Measurements from ENCODE around the gene INCA1.

The INCA1 gene

GRCh38 chr17:4959261-4959965 lies 37.9 kb downstream of the INCA1 start:
- Histone ChIP-seq H3K9me2 (ENCODE audit: low read depth, low read length) (no peaks in the 10 kb centered on the region), H4K20me1 (ENCODE audit: insufficient read depth, low read length) (no peaks in the 10 kb centered on the region), H3K79me2 (ENCODE audit: insufficient read depth, low read length) (no peaks in the 10 kb centered on the region), H3K4me3 (ENCODE audit: low read depth, low read length, poor library complexity, severe bottlenecking) (no peak overlapping the region), H3K36me3 (ENCODE audit: insufficient read depth, low read length) (peaks cover 18% of the 10 kb centered on the region), H3F3A (ENCODE audit: insufficient read depth, low read length) (no peaks in the 10 kb centered on the region), H3K27ac (ENCODE audit: low read depth, low read length, poor library complexity, severe bottlenecking) (no peak overlapping the region), H3K4me1 (ENCODE audit: insufficient read depth, low read length, severe bottlenecking) (no peaks in the 10 kb centered on the region), H3K9ac (ENCODE audit: low read length) (no peak overlapping the region), H3K4me2 (ENCODE audit: low read length) (no peak overlapping the region), H3K27me3 (ENCODE audit: insufficient read depth, low read length) (no peaks in the 10 kb centered on the region), H2AFZ (ENCODE audit: low read length) (no peak overlapping the region), H3K9me3 (ENCODE audit: low read length) (no peaks in the 10 kb centered on the region)
- TF ChIP-seq CTCF (IDR thresholded peaks at IDR 0.05; ENCODE audit: low read length) (no peak), EZH2 (IDR thresholded peaks at IDR 0.05; ENCODE audit: borderline replicate concordance, low read length) (no peak)

DNA sequence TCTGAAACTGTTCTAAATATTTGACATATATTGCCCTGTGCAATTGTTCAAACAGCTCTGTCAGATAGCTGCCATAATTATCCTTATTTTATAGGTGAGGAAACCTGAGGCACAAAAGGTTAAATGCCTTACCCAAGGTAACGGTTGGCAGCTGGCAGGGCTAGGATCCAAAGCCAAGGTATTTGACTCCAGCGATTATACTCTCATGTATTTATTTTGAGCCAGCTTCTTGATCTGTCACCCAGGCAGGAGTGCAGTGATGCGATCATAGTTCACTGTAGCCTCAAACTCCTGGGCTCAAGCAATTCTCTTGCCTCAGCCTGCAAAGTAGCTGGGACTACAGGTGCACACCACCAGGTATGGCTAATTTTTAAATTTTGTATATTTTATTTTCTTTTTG lies 39.2 kb downstream of the INCA1 start:
- no peaks in the 10 kb centered on the region for H3K27me3 ChIP-seq (ENCODE audit: insufficient read depth, low read length)
- no peaks in the 10 kb centered on the region for H3K9me2 ChIP-seq (ENCODE audit: low read depth, low read length)
- H3K9ac ChIP-seq (ENCODE audit: low read length), result no peak overlapping the region
- H3K4me3 ChIP-seq (ENCODE audit: low read depth, low read length, poor library complexity, severe bottlenecking), result no peak overlapping the region
- no peak for TF ChIP-seq CTCF (IDR thresholded peaks at IDR 0.05; ENCODE audit: low read length)
- no peak for TF ChIP-seq EZH2 (IDR thresholded peaks at IDR 0.05; ENCODE audit: borderline replicate concordance, low read length)
- no peak overlapping the region for H2AFZ ChIP-seq (ENCODE audit: low read length)
- H3K9me3 ChIP-seq (ENCODE audit: low read length), result no peaks in the 10 kb centered on the region
- H3K27ac ChIP-seq (ENCODE audit: low read depth, low read length, poor library complexity, severe bottlenecking), result no peak overlapping the region
- H3K36me3 ChIP-seq (ENCODE audit: insufficient read depth, low read length), result peaks cover 18% of the 10 kb centered on the region
- no peak overlapping the region for H3K4me2 ChIP-seq (ENCODE audit: low read length)
- H4K20me1 ChIP-seq (ENCODE audit: insufficient read depth, low read length), result no peaks in the 10 kb centered on the region
- no peaks in the 10 kb centered on the region for H3K79me2 ChIP-seq (ENCODE audit: insufficient read depth, low read length)
- H3K4me1 ChIP-seq (ENCODE audit: insufficient read depth, low read length, severe bottlenecking), result no peaks in the 10 kb centered on the region
- H3F3A ChIP-seq (ENCODE audit: insufficient read depth, low read length), result no peaks in the 10 kb centered on the region

DNA sequence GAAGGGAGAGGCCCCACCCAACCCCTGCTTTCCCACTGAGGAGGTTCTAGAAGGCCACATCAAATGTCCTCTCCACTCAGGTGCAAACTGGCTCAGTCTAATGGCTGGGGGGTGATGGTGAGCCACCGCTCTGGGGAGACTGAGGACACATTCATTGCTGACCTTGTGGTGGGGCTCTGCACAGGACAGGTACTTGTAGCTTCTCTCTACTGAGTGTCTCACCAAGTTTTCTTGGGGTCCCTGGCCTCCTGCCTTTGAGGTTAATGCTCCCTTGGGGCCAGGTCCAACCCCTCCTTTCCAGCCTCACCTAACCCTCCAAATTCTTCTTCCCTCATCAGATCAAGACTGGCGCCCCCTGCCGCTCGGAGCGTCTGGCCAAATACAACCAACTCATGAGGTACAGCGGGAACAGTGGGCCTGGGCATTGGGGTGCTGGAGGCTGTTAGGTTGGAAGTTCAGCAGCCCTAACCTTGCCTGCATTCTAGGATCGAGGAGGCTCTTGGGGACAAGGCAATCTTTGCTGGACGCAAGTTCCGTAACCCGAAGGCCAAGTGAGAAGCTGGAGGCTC lies 40.7 kb downstream of the INCA1 start:
- Histone ChIP-seq H3K9me3 (ENCODE audit: low read length) (no peaks in the 10 kb centered on the region), H4K20me1 (ENCODE audit: insufficient read depth, low read length) (no peaks in the 10 kb centered on the region), H3K9ac (ENCODE audit: low read length) (no peak overlapping the region), H3K4me2 (ENCODE audit: low read length) (no peak overlapping the region), H3K4me3 (ENCODE audit: low read depth, low read length, poor library complexity, severe bottlenecking) (no peak overlapping the region), H3K27me3 (ENCODE audit: insufficient read depth, low read length) (no peaks in the 10 kb centered on the region), H2AFZ (ENCODE audit: low read length) (no peak overlapping the region), H3K36me3 (ENCODE audit: insufficient read depth, low read length) (peaks cover 18% of the 10 kb centered on the region), H3K9me2 (ENCODE audit: low read depth, low read length) (no peaks in the 10 kb centered on the region), H3K79me2 (ENCODE audit: insufficient read depth, low read length) (no peaks in the 10 kb centered on the region), H3K4me1 (ENCODE audit: insufficient read depth, low read length, severe bottlenecking) (no peaks in the 10 kb centered on the region), H3K27ac (ENCODE audit: low read depth, low read length, poor library complexity, severe bottlenecking) (no peak overlapping the region), H3F3A (ENCODE audit: insufficient read depth, low read length) (no peaks in the 10 kb centered on the region)
- TF ChIP-seq EZH2 (IDR thresholded peaks at IDR 0.05; ENCODE audit: borderline replicate concordance, low read length) (no peak), CTCF (IDR thresholded peaks at IDR 0.05; ENCODE audit: low read length) (peak; percentile 91)
